Measurements from ENCODE around the gene CLEC16A.

CLEC16A gene

DNA sequence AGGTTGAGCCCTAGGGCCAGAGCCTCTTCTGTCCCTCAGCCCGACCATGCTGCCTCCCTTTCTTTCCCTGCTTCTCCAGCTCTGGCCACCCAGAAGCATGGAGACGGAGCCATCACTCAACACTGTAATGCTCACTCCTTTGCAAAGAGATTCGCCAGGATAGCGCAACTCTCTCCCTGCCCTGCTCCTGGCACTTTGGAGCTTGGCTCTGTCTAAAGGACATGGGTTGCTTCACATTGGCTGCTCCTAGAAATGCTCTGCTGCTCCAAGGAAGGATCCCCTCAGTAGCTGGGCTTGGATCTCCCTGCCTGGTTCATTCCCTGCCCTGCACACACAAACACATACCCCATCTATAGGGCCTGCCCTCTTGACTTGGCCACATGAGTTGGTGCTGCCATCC is 76.0 kb downstream of the CLEC16A start:
- DNase-seq, result no peak

DNA sequence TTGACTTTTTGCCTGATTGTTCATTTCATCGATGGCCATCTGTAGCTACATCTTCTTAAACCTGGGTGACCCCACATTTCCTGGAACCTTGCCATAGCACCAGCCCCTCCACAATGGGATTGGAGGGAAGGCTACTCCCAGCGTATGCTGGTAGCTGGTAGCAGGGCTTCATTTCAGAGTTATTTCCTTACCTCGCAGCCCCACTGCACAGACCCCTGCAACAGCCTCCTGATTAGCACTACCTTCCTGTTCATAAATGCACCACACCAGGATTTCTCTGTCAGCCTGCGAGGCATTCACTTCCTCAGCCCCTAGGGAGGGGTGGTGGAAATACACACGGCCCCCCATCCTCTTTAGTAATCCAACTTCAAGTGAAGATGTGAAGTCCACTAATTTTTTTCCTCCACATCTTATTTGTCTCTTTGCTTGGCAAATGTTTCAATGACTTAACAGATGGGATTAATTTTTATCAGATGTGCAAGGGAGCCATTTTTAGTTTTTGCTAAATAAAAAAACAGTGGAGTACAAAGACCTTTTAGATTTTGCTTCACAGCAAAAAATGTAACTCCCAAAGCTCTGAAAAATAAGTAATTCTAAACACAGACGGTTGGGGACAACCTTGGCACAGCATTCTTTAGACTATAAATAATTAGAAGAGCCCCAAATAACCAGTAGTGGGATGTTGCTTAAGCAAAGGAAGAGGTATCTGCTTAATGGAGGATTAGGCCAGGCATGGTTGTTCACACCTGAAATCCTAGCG is 76.6 kb downstream of the CLEC16A start:
- no peak for DNase-seq

DNA sequence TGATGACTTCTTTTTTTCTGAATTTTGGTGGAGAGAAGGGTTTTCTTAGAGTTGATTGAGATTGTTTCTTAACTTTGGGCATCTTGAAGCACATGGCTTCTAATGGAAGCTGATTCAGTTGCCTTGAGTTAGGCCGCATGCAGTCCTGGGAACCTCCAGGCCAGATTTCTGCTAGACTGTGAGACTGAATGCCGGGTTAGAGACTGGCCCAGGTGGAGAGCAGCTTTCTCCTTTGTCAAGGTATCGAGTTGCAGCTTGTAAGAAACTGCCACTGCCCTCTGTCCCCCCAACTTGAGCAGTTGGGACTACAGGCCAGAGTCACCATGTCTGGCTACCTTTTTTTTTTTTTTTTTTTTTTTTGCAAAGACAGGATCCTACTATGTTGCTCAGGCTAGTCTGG is 77.6 kb downstream of the CLEC16A start:
- no peak for DNase-seq

DNA sequence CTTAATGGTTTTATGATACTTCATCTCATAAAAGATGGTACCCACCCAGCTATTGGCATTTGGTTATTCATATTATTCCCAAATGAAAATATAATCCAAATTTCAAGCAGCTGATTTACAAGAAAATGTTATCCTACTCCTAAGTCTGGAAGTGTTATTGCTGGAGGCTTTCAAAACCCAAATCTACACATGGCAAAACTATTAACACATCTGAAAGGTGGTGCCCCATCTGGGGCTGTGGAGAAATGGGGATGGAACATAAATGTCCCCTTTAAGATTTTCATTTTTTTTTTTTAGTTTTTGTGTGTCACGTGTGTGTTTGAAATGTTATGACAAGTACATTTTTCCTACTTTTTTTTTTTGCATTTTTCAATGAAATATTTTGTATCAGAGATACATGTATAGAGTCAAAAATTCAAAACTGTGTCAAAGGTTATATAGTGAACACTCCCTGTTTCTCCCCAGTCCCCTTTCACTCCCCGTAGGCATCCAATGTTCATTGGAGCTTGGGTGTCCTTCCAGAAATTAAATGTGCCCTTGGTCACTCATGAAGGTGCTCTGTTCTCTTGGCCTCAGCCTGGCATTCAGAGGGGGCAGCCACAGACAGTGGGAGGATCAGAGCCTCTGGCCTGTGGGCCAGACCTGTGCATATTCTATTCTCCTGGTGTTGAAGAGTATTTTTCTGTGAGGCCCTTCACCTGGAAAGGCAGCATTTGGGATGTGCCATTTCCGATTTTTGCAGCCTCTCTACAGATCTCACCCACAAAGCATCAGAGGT is 79.1 kb downstream of the CLEC16A start:
- no peak for DNase-seq

DNA sequence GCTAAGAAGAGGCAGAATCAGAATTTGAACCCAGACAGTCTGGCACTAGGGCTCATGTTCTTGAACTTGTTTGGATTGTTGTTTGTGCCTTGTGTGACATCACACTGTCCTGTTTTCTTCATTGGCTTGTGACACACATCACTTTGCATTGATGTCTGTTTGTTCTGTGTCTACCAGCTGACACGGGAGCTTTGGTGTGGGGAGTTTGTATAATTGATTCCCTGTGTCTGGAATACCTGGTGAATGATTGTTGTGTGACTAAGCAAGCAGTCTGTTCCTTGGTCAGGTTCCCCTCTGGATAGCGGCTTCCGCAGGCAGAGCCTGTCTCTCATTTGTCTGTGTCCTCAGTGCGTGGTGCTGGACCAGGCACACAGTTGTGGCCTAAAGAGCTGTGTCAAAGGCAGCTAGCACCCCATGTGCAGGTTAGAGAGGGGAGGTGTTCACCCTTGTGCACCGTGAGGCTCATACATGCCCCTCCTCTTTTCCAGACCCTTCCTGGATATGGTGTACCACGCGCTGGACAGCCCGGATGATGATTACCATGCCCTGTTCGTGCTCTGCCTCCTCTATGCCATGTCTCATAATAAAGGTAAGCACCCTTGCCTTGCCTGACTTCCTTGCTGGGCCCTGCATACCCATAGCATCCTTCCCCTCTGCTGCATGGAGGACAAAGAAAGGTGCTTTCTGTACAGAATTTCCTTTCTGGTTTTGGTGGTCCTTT is 80.1 kb downstream of the CLEC16A start:
- DNase-seq, result no peak

DNA sequence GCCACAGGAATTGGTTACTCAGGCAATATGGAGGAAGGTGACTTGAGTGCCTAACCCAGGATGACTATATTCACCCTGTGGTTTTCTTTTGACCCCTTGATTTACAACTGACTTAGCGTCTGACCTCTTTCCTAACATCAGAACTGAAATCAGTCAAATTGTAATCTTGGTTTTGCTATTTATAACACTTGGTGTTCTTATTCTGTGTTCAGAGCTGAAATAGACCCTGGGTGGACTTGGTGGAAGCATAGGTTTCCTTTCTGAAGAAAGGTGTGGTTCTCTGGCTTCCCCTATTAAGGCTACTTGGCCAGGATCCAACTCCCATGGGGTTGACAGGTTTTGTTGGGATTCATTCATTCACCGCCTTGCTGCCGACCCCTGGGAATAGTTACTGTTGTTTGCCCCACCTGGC is 80.8 kb downstream of the CLEC16A start:
- DNase-seq, result no peak

DNA sequence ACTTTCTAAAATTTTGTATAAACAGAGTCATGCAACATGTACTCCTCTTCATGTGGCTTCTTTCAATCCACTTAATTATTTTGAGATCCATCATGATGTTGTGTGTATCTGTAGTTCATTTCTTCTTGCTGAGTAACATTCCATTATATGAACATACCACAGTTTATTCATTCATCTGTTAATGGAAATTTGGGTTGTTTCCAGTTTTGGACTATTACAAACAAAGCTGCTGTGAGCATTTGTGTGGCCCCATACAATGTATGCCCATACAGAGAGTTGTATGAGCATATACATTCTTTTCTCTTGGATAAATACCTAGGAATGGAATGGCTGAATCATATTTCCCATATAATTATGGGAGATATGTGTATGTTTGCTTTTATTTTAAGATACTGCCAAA is 85.6 kb downstream of the CLEC16A start:
- no peak for DNase-seq

DNA sequence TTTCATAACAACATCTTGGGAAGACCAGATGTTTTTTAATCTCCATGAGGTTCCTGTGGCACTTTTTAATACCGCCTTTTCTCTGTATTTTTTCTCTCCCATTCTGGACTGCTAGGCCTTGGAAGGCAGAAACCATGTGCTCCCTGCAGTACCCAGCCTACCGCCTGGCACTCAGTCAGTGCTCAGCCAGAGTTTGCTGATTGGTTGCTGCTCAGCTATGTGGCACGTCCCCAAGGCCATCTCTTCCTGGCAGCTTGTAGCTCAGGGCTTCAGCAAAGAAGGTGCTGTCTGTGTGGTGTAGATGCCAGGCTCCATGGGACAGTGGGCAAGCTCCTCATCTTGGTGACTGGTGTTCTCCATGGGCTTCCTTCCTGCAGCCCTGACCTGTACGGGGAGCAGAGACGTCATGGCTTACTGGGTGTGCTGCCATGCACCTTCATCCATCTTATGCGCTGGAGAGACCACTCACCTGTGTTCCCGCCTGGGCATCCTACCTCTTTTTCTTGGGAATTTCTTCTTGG is 86.7 kb downstream of the CLEC16A start:
- no peak for DNase-seq

DNA sequence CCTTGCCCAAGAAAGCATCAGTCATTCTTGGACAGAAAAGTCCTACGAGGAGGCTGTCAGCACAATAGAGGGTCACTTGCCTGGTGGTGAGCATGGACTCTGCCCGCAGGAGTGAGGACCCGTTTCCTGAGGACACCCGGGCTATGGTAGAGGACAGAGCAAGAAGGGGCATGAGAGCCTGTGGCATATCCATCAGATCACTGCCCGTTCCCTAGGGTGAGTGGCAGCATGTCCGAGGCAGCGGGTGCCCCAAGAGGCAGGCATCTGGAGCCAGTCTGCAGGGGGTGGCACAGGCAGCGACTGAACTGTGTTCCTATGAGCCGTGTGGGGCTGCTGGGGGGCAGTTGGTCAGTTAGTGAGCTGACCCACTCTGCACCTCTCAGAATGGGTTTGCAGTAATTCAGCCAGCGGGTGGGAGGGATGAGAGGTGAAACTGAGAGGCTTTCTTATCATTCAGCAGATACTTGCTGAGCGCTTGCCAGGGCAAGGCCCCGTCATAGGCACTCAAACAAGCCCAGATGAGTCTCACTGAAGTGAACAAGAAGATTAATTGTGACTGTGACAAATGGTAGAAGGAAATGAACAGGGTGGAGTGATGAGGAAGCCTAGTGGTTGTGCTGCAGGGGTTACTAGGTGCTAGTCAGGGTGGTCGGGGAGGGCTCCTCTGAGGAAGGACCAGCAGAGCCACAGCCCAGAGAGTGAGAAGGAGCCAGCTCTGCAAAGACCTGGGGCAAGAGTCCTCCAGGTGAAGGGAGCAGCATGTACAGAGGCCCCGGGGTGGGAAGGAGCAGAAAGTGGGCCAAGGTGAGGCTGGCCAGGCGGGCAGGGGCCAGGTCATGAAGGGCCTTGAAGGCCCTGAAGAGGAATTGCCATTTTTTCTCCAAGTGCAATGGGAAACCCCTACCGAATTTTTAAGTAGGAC is 87.9 kb downstream of the CLEC16A start:
- DNase-seq, result no peak

DNA sequence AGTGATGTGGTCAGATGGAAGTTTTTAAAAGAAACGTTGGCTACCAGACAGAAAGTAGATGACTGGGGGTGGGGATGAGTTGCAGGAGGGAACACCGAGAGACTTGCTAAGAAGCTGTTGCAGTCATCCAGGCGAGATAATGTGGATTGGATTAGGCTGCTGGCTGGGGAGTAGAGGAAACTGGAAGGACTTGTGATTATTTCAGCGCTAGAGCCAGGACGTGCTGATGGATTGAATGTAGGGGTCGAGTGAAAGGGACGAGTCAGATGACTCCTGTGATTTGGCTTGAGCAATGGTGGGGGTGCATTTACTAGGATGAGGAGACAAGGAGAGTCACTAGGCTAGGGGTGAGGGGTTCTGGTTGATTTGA is 88.5 kb downstream of the CLEC16A start:
- DNase-seq, result no peak

DNA sequence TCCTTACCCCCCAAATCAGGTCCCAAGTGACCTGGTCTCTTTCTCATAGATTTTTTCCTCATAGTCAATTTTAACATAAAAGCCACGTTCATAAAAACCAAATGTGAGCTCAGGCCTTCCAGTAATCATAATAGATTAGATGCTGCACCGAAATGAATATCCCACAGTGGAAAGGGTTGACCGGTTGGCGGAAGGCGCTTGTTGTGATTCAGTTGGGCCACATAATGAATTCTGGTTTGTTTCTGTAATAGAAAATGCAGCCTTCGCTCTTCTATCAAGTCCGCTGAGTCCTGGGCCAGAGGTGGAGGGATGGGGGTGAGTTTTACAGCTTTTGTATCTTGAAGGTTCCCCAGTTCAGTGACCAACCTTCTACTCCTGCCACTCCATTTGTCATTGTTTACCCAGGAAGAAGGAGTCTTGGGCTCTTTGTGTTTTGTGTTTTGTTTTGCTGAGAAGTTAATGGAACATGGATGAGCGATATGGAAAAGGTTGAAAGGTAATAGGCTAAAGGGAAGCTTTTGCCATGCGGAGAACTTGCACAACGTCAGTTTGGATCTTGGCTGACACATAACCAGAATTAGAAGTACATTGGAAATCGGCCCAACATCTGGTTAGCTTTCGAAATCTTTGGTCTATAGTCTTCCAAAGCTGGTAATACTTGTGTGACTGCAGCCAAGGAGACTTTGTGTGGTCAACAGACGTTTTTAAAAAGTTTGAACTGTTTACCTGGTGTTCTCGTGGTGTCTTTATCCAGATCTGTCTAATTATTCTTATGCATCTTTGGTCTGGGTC is 89.5 kb downstream of the CLEC16A start:
- DNase-seq, result no peak

DNA sequence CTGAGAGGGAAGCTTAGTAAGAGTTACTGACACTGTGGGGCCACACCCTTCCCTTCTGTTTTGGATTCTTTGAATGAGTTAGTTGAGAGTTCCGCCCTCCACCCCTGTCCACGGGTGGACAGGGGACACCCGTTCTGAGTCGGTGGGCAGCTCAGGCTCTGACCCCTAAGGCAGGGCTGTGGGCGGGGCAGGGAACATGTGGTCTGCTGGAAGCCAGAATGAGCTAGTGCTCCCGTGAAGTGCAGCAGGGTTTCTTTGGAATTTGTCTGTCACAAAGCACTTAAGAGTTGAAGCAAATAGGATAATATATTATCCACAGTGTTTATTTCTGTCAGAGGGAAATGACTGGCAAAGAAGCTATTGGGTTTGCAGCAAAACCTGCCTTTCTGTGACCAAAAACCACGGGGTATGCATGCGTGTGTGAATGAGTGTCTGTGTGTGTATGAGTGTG is 90.1 kb downstream of the CLEC16A start:
- no peak for DNase-seq

DNA sequence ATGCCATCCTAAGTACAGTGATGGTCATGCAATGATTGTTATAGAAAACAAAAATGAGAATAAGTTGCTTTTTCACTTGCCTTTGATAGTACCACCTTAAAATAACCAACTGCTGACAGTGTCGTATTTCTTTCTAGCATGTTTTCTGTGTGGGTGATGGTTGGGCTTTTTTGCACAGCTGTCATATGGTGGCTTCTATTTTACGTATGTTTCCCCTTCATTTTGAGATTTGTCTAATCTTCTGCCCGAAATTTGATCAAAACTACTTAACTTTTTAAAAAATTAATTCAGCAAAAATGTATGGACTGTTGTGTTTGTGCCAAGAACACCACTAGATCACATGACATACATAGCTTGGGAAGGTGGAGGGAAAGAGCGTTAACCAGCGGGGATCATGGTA is 90.7 kb downstream of the CLEC16A start:
- DNase-seq, result no peak

DNA sequence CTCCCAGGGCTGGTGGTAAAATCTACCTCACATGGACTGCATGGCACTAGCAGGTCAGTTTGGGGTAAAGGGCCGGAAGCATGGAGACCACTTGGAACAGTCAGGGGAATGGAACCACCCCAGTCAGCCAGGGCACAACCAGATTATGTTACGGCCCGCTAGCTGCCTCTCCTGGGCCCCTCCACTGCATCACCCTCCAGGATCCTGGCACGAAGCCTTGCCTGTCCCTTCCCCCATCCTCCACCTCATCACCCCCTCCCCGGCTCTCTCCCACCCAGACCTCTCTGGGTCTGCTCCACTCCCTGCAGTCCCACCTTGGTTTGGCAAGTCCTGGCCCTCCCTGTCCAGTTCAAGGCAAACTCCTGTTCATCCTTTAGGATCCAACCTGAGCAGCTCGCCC is 91.7 kb downstream of the CLEC16A start:
- DNase-seq, result no peak

DNA sequence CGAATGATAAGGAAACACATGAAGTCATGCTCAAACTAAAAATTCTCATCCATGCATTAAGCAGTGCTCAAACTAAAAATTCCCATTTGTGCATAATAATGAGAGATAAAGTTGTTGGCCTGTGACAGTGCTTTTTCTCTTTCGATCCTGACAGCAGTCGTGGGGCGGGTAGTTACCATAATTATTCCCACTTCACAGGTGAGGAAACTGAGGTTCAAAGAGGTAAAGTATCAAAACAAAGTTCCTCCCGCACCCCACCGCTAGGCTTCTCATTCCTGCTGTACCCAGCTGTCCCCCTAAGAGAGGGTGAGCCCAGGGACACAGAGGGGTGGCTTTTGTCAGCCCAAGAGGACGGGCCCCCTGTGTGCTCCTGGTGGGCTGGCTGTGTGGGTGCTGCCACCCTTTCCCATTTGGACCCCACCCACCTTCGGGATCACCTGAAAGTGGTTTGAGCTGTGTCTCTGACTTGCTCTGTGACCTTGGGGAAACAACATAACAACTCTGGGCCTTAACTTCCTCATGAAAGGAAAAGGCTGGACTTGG is 92.6 kb downstream of the CLEC16A start:
- DNase-seq, result no peak

DNA sequence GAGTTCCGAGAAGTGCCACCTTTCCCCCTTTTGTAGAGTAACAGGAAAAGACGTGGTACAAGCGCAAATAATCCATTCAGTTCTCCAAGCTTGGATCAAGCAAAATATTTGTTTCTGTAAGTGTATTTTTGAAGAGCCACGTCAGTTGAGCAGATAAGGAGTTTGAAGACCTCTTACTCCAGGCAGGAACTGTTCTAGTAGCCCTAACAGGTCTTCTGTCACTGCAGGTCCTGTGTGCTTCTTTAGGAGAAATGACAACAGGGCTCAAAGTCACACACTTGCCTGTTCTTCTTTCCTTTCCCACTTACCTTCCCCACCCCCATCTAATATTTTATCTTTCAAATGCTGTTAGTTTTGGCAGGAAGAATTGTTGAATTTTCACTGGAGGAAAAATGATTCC is 93.9 kb downstream of the CLEC16A start:
- no peak for DNase-seq

DNA sequence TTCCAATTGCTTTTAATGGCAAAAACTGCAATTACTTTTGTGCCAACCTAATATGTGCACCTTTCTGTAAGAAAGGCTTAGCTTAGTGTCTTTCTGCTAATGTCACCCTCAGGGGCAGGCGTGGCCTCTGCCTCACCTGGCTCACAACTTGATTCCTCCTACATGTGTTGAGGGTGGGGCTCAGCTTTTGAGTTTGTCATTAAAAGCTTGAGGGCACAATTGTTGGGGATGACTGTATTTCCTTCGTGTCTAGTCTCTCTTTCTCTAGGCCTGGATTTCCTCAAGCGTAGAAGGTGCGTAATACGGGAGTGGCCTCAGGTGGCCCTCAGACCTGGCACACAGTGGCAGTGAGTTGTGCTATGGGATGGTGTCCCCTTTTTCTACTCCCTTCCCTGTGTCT is 94.4 kb downstream of the CLEC16A start:
- DNase-seq, result no peak

DNA sequence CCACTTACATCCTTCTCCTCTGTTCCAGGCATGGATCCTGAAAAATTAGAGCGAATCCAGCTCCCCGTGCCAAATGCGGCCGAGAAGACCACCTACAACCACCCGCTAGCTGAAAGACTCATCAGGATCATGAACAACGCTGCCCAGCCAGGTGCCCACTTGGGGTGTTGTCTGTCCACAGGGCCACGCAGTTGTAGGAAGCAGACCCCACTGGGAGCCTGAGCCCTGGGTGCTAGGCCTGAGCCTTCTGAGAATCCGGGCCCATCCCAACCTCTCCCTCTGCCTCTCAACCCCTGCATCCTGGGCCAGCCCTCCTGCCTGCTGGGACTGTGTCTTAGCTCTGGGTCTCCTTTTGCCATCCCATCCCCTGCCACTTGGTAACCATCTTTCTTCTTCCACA is 95.4 kb downstream of the CLEC16A start:
- DNase-seq, result no peak

DNA sequence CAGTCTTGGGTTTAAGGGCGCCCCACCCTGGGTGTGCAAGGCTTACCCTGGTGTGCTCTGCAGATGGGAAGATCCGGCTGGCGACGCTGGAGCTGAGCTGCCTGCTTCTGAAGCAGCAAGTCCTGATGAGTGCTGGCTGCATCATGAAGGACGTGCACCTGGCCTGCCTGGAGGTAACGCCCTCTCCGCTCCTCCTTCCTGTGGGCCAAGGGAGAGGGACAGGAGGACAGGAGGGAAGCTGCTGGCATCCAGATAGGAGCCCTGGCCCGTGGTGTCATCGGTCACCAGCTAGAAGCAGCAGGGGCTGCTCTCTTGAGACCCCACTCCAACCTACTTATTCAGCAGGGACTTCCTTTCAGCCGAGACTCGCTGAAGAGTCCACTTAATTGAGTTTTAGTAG is 97.8 kb downstream of the CLEC16A start:
- no peak for DNase-seq

DNA sequence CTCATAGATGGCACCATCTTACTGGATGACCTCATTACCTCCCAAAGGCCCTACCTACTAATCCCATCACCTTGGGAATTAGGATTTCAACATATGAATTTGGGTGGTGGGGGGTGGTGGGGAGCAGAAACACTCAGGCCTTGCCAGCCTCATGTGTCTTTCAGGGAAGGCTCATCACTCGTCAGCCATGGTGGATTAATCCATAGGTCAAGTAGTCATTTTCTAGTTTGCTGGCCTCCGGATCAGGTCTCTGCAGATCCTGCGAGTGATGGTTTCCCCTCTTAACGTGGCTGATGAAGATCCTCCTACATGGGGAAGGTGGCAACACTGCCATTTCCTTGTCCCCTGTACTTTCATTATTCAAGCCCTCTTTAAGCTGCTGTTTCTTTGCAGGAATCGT is 101.1 kb downstream of the CLEC16A start:
- no peak for DNase-seq

DNA sequence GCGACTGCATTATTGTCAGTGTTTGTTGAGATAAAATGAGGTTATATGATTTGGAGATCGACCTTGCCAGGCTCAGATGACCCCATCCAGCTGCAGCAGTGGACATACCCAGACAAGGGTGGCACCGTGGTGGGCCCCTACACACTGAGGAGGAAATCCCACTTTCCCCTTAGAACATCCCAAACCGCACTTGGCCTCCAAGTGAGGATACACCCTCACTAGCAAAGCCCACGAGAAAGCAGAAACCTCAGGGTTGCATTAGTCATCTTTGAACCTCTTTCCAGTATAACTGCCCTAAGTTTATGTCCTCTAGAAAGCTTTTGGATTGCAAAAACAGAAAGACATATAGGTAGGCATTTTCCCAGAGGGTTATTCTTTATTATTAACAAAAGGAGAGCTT is 101.5 kb downstream of the CLEC16A start:
- DNase-seq, result no peak

All from cortex of kidney (tissue), 1 donor.